H1 (cell line): Measurements from ENCODE around the gene MARVELD2. TPM values are rescaled to one million over a fixed set of nuclear protein-coding genes. Genes with fewer than 3 reads are reported as not detected.
"Not testable (repeated sequence)": the region's sequence is repeated elsewhere in the genome, so short reads cannot be mapped to it uniquely, and the experiment has no call there.

Source experiments
- CTCF ChIA-PET: fragments of 300-600 bp; sonication (Branson Sonifier 250); formaldehyde crosslinking; loops from one replicate; lab custom pipeline; 2021; ENCODE audit not compliant: partially characterized antibody; lab: Charles Lee
- POLR2A ChIA-PET: fragments of 300-600 bp; sonication (Branson Sonifier 250); formaldehyde crosslinking; loops from one replicate; lab custom pipeline; 2021; ENCODE audit warnings: inconsistent platforms; ENCODE audit not compliant: partially characterized antibody; lab: Charles Lee
- DNase-seq, 2 experiments: peaks; one replicate each; pipeline versions ENCODE4 v3.0.0 to v3.0.0-alpha.2; 2010 to 2022; ENCODE audit warnings: low spot score in 2 of 2, low read depth in 1 of 2, mixed read lengths in 1 of 2
- FAIRE-seq: peaks from 2 replicates; lab custom pipeline; 2011; peaks lifted over from hg19 to GRCh38; lab: Jason Lieb, UNC
- H2AFZ ChIP-seq: 2 replicates; pipeline ENCODE4 v1.8.1; 2012; ENCODE audit warnings: low read length, inconsistent platforms
- H2AK5ac ChIP-seq: 2 replicates; pipeline ENCODE4 v1.6.1; 2013; ENCODE audit warnings: low read depth, low read length
- H2BK120ac ChIP-seq: replicated peaks from 2 replicates; pipeline ENCODE3; 2013; ENCODE audit warnings: low read depth, low read length, inconsistent platforms
- H2BK12ac ChIP-seq: 2 replicates; pipeline ENCODE4 v1.6.1; 2013; ENCODE audit warnings: low read depth, low read length
- H2BK15ac ChIP-seq: 2 replicates; pipeline ENCODE4 v1.6.1; 2013; ENCODE audit warnings: low read length
- H2BK20ac ChIP-seq: 2 replicates; pipeline ENCODE4 v1.6.1; 2013; ENCODE audit warnings: low read length
- H2BK5ac ChIP-seq: 2 replicates; pipeline ENCODE4 v1.6.1; 2013; ENCODE audit warnings: low read depth, low read length
- H3K14ac ChIP-seq: 2 replicates; pipeline ENCODE4 v1.6.1; 2013; ENCODE audit warnings: inconsistent platforms; ENCODE audit not compliant: insufficient read length
- H3K18ac ChIP-seq: 2 replicates; pipeline ENCODE4 v1.6.1; 2013; ENCODE audit warnings: low read length; ENCODE audit errors: extremely low read depth
- H3K23ac ChIP-seq: 2 replicates; pipeline ENCODE4 v1.6.1; 2013; ENCODE audit warnings: inconsistent platforms; ENCODE audit not compliant: insufficient read length
- H3K23me2 ChIP-seq: 2 replicates; pipeline ENCODE4 v1.6.1; 2013; ENCODE audit warnings: low read depth, low read length
- H3K27ac ChIP-seq: 2 replicates; pipeline ENCODE4 v1.6.1; 2011; ENCODE audit warnings: low read depth, low read length, inconsistent platforms
- H3K27me3 ChIP-seq, 4 experiments: replicated peaks in 1 of 4; 1 replicate in 1 of 4; 2 replicates in 3 of 4; pipeline versions ENCODE4 v1.6.1 to v1.8.1; 2011 to 2013; ENCODE audit warnings: low read length in 3 of 4, mild to moderate bottlenecking in 3 of 4, inconsistent platforms in 2 of 4, mixed read lengths in 2 of 4, moderate library complexity in 1 of 4; ENCODE audit not compliant: control insufficient read depth in 3 of 4, insufficient read depth in 3 of 4; ENCODE audit errors: extremely low read depth in 1 of 4
- H3K36me3 ChIP-seq, 4 experiments: 2 replicates each; pipeline versions ENCODE4 v1.6.1 to v1.8.1; 2011 to 2013; ENCODE audit warnings: mild to moderate bottlenecking in 4 of 4, low read length in 3 of 4, moderate library complexity in 2 of 4, control low read depth in 1 of 4, inconsistent platforms in 1 of 4; ENCODE audit not compliant: insufficient read depth in 4 of 4, control insufficient read depth in 2 of 4
- H3K4ac ChIP-seq: replicated peaks from 2 replicates; pipeline ENCODE3; 2013; ENCODE audit warnings: low read length, low read depth, mixed read lengths, inconsistent platforms; ENCODE audit not compliant: insufficient read length
- H3K4me1 ChIP-seq, 4 experiments: replicated peaks in 1 of 4; 1 replicate in 1 of 4; 2 replicates in 3 of 4; pipeline versions ENCODE4 v1.6.1 to v1.8.1; 2011 to 2013; ENCODE audit warnings: low read length in 3 of 4, inconsistent platforms in 2 of 4, mixed read lengths in 1 of 4; ENCODE audit not compliant: insufficient read depth in 4 of 4, control insufficient read depth in 3 of 4
- H3K4me2 ChIP-seq, 2 experiments: 2 replicates each; pipeline versions ENCODE4 v1.6.1 to v1.8.1; 2011 to 2013; ENCODE audit warnings: low read depth in 2 of 2, low read length in 2 of 2, control low read depth in 1 of 2, inconsistent platforms in 1 of 2, mild to moderate bottlenecking in 1 of 2; ENCODE audit not compliant: insufficient read depth in 1 of 2
- H3K4me3 ChIP-seq, 4 experiments: fragments of 200-600, 300-600 bp in 1 of 4; sonication (generic), shearing (Covaris generic), sonication (Bioruptor Twin) in 1 of 4; 2 replicates each; pipeline versions ENCODE4 v1.5.1 to v1.8.1; 2011 to 2016; ENCODE audit warnings: low read length in 4 of 4, low read depth in 3 of 4, control low read depth in 2 of 4, inconsistent platforms in 2 of 4, mild to moderate bottlenecking in 2 of 4, mixed read lengths in 1 of 4, moderate library complexity in 1 of 4; ENCODE audit not compliant: insufficient read depth in 2 of 4; ENCODE audit errors: extremely low read depth in 1 of 4
- H3K56ac ChIP-seq: replicated peaks from 2 replicates; pipeline ENCODE3; 2013; ENCODE audit warnings: low read depth, mild to moderate bottlenecking, mixed read lengths, low read length, inconsistent platforms; ENCODE audit not compliant: insufficient read length
- H3K79me1 ChIP-seq: 2 replicates; pipeline ENCODE4 v1.6.1; 2013; ENCODE audit warnings: low read depth, low read length, control low read depth
- H3K79me2 ChIP-seq, 2 experiments: 2 replicates each; pipeline versions ENCODE4 v1.6.1 to v1.8.1; 2012 to 2013; ENCODE audit warnings: low read length in 2 of 2, mild to moderate bottlenecking in 2 of 2, inconsistent platforms in 1 of 2; ENCODE audit not compliant: insufficient read depth in 2 of 2, control insufficient read depth in 1 of 2
- H3K9ac ChIP-seq, 4 experiments: replicated peaks in 1 of 4; 1 replicate in 1 of 4; 2 replicates in 3 of 4; pipeline versions ENCODE4 v1.6.1 to v1.8.1; 2011 to 2013; ENCODE audit warnings: low read depth in 3 of 4, low read length in 3 of 4, control low read depth in 2 of 4, mild to moderate bottlenecking in 2 of 4, moderate library complexity in 2 of 4, inconsistent platforms in 1 of 4; ENCODE audit errors: extremely low read depth in 1 of 4
- H3K9me3 ChIP-seq, 2 experiments: 2 replicates each; pipeline versions ENCODE4 v1.6.1 to v1.8.1; 2012 to 2013; ENCODE audit warnings: mild to moderate bottlenecking in 2 of 2, moderate library complexity in 2 of 2, control low read depth in 1 of 2, inconsistent platforms in 1 of 2, low read depth in 1 of 2, low read length in 1 of 2, mixed read lengths in 1 of 2; ENCODE audit not compliant: insufficient read depth in 2 of 2
- H4K20me1 ChIP-seq, 2 experiments: replicated peaks in 1 of 2; 2 replicates each; pipeline versions ENCODE3 to v1.8.1; 2011 to 2013; ENCODE audit warnings: inconsistent platforms in 2 of 2, low read length in 2 of 2, mild to moderate bottlenecking in 1 of 2; ENCODE audit not compliant: insufficient read depth in 2 of 2, control insufficient read depth in 1 of 2
- H4K5ac ChIP-seq: 2 replicates; pipeline ENCODE4 v1.6.1; 2013; ENCODE audit warnings: low read length, low read depth, mixed read lengths, inconsistent platforms; ENCODE audit not compliant: insufficient read length
- H4K8ac ChIP-seq: 2 replicates; pipeline ENCODE4 v1.8.0; 2013; ENCODE audit warnings: mild to moderate bottlenecking, moderate library complexity, low read length, inconsistent platforms; ENCODE audit not compliant: insufficient read depth; ENCODE audit errors: extremely low read depth
- H4K91ac ChIP-seq: replicated peaks from 2 replicates; pipeline ENCODE3; 2013; ENCODE audit warnings: low read length, mixed read lengths, inconsistent platforms; ENCODE audit not compliant: insufficient read length
- WGBS, 2 experiments: shearing (Covaris generic) in 1 of 2; methylation state at CpG; one replicate each; pipeline versions ENCODE4 v1.1.6 to v1.1.7; 2013 to 2015; ENCODE audit warnings: low lambda C conversion rate in 2 of 2, mixed read lengths in 2 of 2, inconsistent platforms in 1 of 2, low coverage in 1 of 2, missing lambda C conversion rate in 1 of 2; ENCODE audit not compliant: insufficient replicate concordance in 2 of 2, insufficient coverage in 1 of 2, insufficient read length in 1 of 2; ENCODE audit errors: extremely low coverage in 1 of 2, missing lambda C conversion rate in 1 of 2; 5-methylcytosine and 5-hydroxymethylcytosine counted together
- polyA plus RNA-seq, 7 experiments: library from polyadenylated mRNA; depleted of rRNA in 3 of 7; stranded (reverse) in 5 of 7; unstranded in 2 of 7; fragments of >200 nt in 5 of 7; fragments of 200-250 nt in 2 of 7; gene quantifications; 1 replicate in 5 of 7; 2 replicates in 1 of 7; 4 replicates in 1 of 7; pipeline versions ENCODE4 v1.2.1 to v1.2.3, GENCODE V29; 2011 to 2013; ENCODE audit warnings: missing spikeins in 2 of 7, mixed read lengths in 2 of 7
- total RNA-seq: library from RNA; stranded (reverse); fragmentation: NEBNext Ultra II Directional; extraction: Animal tissue kit (Norgen Biotek cat#: 25700); gene quantifications from 2 replicates; pipeline ENCODE4 v1.2.1, GENCODE V29; 2021

MARVELD2 gene
- total and polyA plus RNA-seq, 2 of the 8 experiments (the other 6 are each of a cell fraction or from before 2014, with no cell fraction given): 18.7 to 31.0 TPM

DNA sequence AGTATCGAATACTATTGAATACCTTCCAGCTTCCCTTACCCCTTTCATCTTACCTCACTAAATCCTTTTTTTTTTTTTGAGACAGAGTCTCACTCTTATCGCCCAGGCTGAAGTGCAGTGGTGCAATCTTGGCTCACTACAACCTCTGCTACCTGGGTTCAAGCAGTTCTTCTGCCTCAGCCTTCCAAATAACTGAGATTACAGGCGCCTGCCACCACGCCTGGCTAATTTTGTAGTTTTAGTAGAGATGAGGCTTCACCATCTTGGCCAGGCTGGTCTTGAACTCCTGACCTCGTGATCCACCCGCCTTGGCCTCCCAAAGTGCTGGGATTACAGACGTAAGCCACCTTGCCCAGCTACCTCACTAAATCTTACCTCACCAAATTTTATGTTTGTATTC lies 63.4 kb downstream of the MARVELD2 start:
- H3K79me1 ChIP-seq, H3K79me2 ChIP-seq, H2BK20ac ChIP-seq, H3K56ac ChIP-seq, H3K27ac ChIP-seq, H3K36me3 ChIP-seq, CTCF ChIA-PET, H2AK5ac ChIP-seq, H2BK5ac ChIP-seq, FAIRE-seq, H3K27me3 ChIP-seq, H4K8ac ChIP-seq, H2BK15ac ChIP-seq, H3K4me1 ChIP-seq, H3K4ac ChIP-seq, H3K9me3 ChIP-seq, H3K4me2 ChIP-seq, H3K18ac ChIP-seq, H3K23ac ChIP-seq, H2AFZ ChIP-seq, DNase-seq, POLR2A ChIA-PET, H3K9ac ChIP-seq, H3K23me2 ChIP-seq, H4K20me1 ChIP-seq, H2BK120ac ChIP-seq, H4K5ac ChIP-seq, H2BK12ac ChIP-seq, H3K14ac ChIP-seq, H4K91ac ChIP-seq, H3K4me3 ChIP-seq: not testable (repeated sequence)
- 88% methylated on average over 7 of the region's 7 CpGs; no CpG with 5 or more reads in 1 of the 2 experiments for WGBS, 2 experiments
